Panc1 (cell line): ENCODE results near the gene KBTBD12.

Experiments used
- POLR2AphosphoS5 ChIP-seq: IDR thresholded peaks from 2 replicates; pipeline ENCODE4 v1.6.1; 2012; ENCODE audit warnings: mild to moderate bottlenecking, low read depth, low read length, moderate library complexity
- SIN3A ChIP-seq: IDR thresholded peaks from 2 replicates; pipeline ENCODE4 v1.6.1; 2012; ENCODE audit warnings: low read depth, mild to moderate bottlenecking, low read length, moderate library complexity, borderline replicate concordance; ENCODE audit not compliant: insufficient read depth
- TF ChIP-seq, protein P1 (sequence below): fragments of 450-650 bp; IDR thresholded peaks from 2 replicates; pipeline ENCODE4 v1.5.1; 2017; ENCODE audit warnings: mild to moderate bottlenecking
- TF ChIP-seq, protein P2 (sequence below), 2 experiments: IDR thresholded peaks; 2 replicates each; pipeline ENCODE4 v1.6.1; 2011 to 2012; ENCODE audit warnings: low read depth in 2 of 2, control low read depth in 1 of 2, low read length in 1 of 2, mild to moderate bottlenecking in 1 of 2, moderate library complexity in 1 of 2; ENCODE audit not compliant: insufficient read depth in 1 of 2

DNA sequence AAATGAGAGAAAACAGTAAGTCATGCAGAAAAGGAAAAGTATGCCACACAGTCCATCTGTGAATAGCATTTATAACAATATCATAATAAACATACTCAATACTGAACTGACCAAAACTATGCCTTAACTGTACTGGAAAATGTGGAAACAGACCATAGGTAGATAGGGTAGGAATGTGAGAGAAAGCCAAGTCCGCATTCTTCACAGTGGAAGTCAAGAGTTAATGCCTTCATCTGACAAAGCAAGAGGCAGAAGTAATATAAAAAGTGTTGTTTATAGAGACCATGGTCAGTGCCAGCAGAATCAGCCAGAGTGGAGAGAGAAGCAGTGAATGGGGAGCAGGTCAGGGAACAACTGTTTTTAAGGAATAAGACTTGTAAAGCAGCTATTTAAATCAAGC lies 52.3 kb downstream of the KBTBD12 start:
- TF ChIP-seq, protein P1, sequence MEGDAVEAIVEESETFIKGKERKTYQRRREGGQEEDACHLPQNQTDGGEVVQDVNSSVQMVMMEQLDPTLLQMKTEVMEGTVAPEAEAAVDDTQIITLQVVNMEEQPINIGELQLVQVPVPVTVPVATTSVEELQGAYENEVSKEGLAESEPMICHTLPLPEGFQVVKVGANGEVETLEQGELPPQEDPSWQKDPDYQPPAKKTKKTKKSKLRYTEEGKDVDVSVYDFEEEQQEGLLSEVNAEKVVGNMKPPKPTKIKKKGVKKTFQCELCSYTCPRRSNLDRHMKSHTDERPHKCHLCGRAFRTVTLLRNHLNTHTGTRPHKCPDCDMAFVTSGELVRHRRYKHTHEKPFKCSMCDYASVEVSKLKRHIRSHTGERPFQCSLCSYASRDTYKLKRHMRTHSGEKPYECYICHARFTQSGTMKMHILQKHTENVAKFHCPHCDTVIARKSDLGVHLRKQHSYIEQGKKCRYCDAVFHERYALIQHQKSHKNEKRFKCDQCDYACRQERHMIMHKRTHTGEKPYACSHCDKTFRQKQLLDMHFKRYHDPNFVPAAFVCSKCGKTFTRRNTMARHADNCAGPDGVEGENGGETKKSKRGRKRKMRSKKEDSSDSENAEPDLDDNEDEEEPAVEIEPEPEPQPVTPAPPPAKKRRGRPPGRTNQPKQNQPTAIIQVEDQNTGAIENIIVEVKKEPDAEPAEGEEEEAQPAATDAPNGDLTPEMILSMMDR, result no peak
- no peak for TF ChIP-seq POLR2AphosphoS5
- TF ChIP-seq, protein P2, sequence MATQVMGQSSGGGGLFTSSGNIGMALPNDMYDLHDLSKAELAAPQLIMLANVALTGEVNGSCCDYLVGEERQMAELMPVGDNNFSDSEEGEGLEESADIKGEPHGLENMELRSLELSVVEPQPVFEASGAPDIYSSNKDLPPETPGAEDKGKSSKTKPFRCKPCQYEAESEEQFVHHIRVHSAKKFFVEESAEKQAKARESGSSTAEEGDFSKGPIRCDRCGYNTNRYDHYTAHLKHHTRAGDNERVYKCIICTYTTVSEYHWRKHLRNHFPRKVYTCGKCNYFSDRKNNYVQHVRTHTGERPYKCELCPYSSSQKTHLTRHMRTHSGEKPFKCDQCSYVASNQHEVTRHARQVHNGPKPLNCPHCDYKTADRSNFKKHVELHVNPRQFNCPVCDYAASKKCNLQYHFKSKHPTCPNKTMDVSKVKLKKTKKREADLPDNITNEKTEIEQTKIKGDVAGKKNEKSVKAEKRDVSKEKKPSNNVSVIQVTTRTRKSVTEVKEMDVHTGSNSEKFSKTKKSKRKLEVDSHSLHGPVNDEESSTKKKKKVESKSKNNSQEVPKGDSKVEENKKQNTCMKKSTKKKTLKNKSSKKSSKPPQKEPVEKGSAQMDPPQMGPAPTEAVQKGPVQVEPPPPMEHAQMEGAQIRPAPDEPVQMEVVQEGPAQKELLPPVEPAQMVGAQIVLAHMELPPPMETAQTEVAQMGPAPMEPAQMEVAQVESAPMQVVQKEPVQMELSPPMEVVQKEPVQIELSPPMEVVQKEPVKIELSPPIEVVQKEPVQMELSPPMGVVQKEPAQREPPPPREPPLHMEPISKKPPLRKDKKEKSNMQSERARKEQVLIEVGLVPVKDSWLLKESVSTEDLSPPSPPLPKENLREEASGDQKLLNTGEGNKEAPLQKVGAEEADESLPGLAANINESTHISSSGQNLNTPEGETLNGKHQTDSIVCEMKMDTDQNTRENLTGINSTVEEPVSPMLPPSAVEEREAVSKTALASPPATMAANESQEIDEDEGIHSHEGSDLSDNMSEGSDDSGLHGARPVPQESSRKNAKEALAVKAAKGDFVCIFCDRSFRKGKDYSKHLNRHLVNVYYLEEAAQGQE (IDR thresholded peaks at IDR 0.05; ENCODE audit: insufficient read depth in 1 of 2, low read depth in 2 of 2, low read length in 1 of 2), result no peak
- no peak for TF ChIP-seq SIN3A
